ENCODE results near the gene IL24.
"Not testable (repeated sequence)": the region's sequence is repeated elsewhere in the genome, so short reads cannot be mapped to it uniquely, and the experiment has no call there.

IL24 gene

DNA sequence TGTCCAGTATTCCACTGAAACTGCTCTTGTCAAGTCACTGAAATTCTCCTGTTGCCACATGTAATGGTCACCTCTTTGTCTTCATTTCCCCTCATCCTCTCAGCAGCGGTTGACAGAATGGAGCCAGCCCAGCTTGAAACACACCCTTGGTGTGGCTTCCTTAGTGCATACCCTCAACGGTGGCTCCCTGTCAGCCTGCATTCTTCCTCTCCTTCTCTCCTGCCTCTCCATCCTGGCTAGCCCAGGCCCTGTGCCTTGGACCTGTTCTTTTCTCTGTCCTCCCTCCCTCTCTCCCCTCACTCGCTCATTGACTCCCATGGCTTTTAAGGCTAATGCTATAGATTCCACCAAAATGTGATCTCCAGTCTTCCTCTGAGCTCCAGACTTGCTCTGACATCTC is 20.8 kb downstream of the IL24 start:
- peak overlapping the region; percentile 71 for H3K4me3 ChIP-seq (ENCODE audit: low read depth, low read length)
- no peak for DNase-seq (ENCODE audit: low read depth)
- TF ChIP-seq, protein P1, sequence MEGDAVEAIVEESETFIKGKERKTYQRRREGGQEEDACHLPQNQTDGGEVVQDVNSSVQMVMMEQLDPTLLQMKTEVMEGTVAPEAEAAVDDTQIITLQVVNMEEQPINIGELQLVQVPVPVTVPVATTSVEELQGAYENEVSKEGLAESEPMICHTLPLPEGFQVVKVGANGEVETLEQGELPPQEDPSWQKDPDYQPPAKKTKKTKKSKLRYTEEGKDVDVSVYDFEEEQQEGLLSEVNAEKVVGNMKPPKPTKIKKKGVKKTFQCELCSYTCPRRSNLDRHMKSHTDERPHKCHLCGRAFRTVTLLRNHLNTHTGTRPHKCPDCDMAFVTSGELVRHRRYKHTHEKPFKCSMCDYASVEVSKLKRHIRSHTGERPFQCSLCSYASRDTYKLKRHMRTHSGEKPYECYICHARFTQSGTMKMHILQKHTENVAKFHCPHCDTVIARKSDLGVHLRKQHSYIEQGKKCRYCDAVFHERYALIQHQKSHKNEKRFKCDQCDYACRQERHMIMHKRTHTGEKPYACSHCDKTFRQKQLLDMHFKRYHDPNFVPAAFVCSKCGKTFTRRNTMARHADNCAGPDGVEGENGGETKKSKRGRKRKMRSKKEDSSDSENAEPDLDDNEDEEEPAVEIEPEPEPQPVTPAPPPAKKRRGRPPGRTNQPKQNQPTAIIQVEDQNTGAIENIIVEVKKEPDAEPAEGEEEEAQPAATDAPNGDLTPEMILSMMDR (IDR thresholded peaks at IDR 0.05; ENCODE audit: low read depth, low read length, missing control alignments) = no peak

- DNase-seq (ENCODE audit: low read depth) = peak; percentile 81
- TF ChIP-seq, protein P1 (IDR thresholded peaks at IDR 0.05; ENCODE audit: low read depth, low read length, missing control alignments) = no peak
- peak within 1 kb of the TSS; percentile 71 for H3K4me3 ChIP-seq (ENCODE audit: low read depth, low read length)
These were observed 24.6 kb downstream of the IL24 start, which contains the start of gene FCMR for GRCh38 chr1:206921772-206922265. TSS of gene FCMR (minus strand) at chr1:206921941. CDS start at chr1:206921854, 87 bp downstream.

DNA sequence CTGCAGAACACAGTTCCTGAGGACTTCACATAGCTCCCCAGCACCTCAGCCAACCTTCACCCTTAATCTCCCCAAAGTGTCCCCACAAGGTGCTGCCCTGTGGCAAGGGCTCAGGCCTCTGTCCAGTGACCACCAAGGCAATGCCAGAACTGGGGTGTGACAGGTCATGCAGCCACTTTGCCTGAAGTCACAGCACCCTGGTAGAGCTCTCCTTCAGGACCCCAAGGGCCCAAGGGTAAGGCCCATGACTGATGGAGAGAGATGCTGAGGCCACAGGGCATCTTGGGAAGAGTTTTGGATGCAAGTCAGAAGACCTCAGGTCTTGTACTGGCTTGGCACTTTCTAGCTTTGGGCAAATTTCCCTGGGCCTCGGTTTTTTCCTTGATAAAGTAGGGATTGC is 25.3 kb downstream of the IL24 start:
- TF ChIP-seq, protein P1 (IDR thresholded peaks at IDR 0.05; ENCODE audit: low read depth, low read length, missing control alignments) = no peak
- peak overlapping the region; percentile 71 for H3K4me3 ChIP-seq (ENCODE audit: low read depth, low read length)
- DNase-seq (ENCODE audit: low read depth) = no peak

DNA sequence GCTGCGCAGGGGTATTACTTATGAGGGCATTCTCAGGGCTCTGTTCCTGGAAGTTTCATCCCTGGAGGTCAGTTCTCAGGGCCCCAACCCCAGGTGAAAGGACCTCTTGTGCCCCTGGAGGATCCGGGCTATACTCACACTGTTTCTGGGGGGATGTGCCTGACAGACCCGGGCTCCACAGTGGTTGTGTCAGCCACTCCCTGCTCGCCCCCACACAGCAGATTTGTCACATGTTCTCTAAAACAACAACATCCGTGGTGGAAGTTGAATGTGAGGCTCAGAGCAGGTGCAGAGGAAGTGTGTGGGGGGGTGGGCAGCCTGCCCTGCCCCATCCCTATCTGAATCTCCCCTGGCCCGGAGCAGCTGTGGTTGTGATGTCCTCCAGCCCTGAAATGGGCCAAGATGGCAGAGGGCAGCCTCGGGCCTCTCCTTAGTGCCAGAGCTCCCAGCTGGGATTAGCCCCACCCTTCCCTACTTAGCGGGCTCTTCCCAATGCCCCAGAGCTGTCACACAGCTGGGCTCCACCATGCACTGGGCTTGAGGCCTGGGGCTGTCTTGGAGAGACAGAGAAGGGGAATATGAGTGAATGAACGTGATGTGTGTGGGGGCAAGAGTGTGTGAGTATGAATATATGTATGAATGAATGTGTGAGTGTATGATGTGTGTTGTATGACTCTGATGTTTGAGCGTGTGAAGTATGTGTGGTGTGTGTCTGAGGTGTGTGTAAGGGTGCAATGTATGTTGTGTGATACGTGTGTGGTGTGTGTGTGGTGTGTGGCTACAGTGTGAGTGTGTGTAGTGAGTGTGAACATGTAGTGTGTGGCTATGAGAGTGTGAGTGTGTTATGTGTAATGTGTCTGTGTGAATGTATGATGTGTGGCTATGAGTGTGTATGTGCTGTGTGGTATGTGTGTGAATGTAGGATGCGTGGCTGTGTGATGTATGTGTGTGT is 26.0 kb downstream of the IL24 start:
- peak overlapping the region; percentile 71 for H3K4me3 ChIP-seq (ENCODE audit: low read depth, low read length)
- TF ChIP-seq, protein P1 (IDR thresholded peaks at IDR 0.05; ENCODE audit: low read depth, low read length, missing control alignments) = no peak
- DNase-seq (ENCODE audit: low read depth) = peak; percentile 90

GRCh38 chr1:206923961-206924557 is 26.8 kb downstream of the IL24 start:
- DNase-seq (ENCODE audit: low read depth) = not testable (repeated sequence)
- H3K4me3 ChIP-seq (ENCODE audit: low read depth, low read length) = peak overlapping the region; percentile 71

- DNase-seq (ENCODE audit: low read depth) = peak; percentile 77
- no peak overlapping the region for H3K4me3 ChIP-seq (ENCODE audit: low read depth, low read length)
- TF ChIP-seq, protein P1 (IDR thresholded peaks at IDR 0.05; ENCODE audit: low read depth, low read length, missing control alignments) = no peak
These were observed 27.4 kb downstream of the IL24 start for GRCh38 chr1:206924592-206925105.

DNA sequence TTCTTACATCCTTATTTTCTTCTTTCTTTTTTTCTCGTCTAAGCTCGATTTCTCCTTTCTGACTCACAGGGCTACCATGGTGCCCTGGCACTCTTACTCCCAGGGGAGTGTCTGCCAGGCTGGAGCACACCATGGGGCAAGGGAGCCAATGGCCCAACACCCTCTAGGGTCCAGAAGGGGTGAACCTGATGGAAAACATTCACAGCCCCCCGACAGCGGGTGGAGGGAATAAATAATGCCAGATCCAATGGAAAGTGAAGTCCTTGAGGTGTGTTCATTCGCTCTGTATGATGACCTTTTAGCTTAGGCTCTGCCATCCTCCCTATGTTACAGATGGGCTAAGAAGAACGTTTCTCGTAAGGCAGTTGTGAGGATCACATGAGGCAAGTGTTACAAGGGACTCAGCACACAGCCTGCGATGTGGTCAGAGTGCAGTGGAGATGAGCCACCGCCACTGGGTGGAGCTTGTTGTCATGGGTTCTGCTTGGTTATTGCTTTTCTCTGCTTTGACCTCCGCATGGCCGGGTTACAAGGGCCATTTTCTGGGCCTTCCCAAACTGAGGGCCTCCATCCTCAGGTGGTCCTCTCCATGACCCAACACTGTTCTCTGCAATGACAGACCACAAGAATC is 28.0 kb downstream of the IL24 start:
- TF ChIP-seq, protein P1 (IDR thresholded peaks at IDR 0.05; ENCODE audit: low read depth, low read length, missing control alignments) = peak; percentile 40
- no peak overlapping the region for H3K4me3 ChIP-seq (ENCODE audit: low read depth, low read length)
- peak; percentile 92 for DNase-seq (ENCODE audit: low read depth)
